ENCODE measurements around the gene DHPS. TPM values are rescaled to one million over a fixed set of nuclear protein-coding genes. Genes with fewer than 3 reads are reported as not detected.

The DHPS gene
- total RNA-seq, 1 donor from 2014 or later = 68.4 TPM

- no peaks in the 10 kb centered on the region for H3K9me3 Mint-ChIP-seq (ENCODE audit: unreplicated experiment)
- H3K27ac Mint-ChIP-seq (ENCODE audit: unreplicated experiment) = peak overlapping the region; percentile 100
- peak overlapping the region; percentile 87 for H3K4me3 Mint-ChIP-seq (ENCODE audit: unreplicated experiment)
- TF ChIP-seq CTCF (IDR thresholded peaks at IDR 0.05) = no peak
- no peak for DNase-seq (ENCODE audit: extremely low spot score, unreplicated experiment)
- no peaks in the 10 kb centered on the region for H3K27me3 Mint-ChIP-seq (ENCODE audit: unreplicated experiment)
- H3K36me3 Mint-ChIP-seq (ENCODE audit: unreplicated experiment) = peaks cover 9% of the 10 kb centered on the region
- H3K4me1 Mint-ChIP-seq (ENCODE audit: unreplicated experiment) = peaks cover 36% of the 10 kb centered on the region
These were observed 13.9 kb downstream of the DHPS start for GRCh38 chr19:12667731-12668302.

GRCh38 chr19:12666265-12667048 lies 15.2 kb downstream of the DHPS start, which contains the start of the genes MAN2B1 and WDR83:
MAN2B1 (minus strand) TSS chr19:12666742; CDS start chr19:12666701, 41 bp downstream.
WDR83 (plus strand) TSS chr19:12666807; CDS start chr19:12669791, 2,984 bp downstream.
- Mint-ChIP-seq H3K27ac (ENCODE audit: unreplicated experiment) (peak within 1 kb of the TSS; percentile 67), H3K4me1 (ENCODE audit: unreplicated experiment) (peaks cover 33% of the 10 kb centered on the region), H3K9me3 (ENCODE audit: unreplicated experiment) (no peaks in the 10 kb centered on the region), H3K27me3 (ENCODE audit: unreplicated experiment) (no peaks in the 10 kb centered on the region), H3K4me3 (ENCODE audit: unreplicated experiment) (peak within 1 kb of the TSS; percentile 87), H3K36me3 (ENCODE audit: unreplicated experiment) (peaks cover 3% of the 10 kb centered on the region)
- no peak for TF ChIP-seq CTCF (IDR thresholded peaks at IDR 0.05)
- DNase-seq (ENCODE audit: extremely low spot score, unreplicated experiment) = peak; percentile 91

GRCh38 chr19:12665671-12666264 lies 15.9 kb downstream of the DHPS start:
- H3K27ac Mint-ChIP-seq (ENCODE audit: unreplicated experiment) = peak overlapping the region; percentile 67
- no peak for DNase-seq (ENCODE audit: extremely low spot score, unreplicated experiment)
- no peaks in the 10 kb centered on the region for H3K9me3 Mint-ChIP-seq (ENCODE audit: unreplicated experiment)
- H3K27me3 Mint-ChIP-seq (ENCODE audit: unreplicated experiment) = no peaks in the 10 kb centered on the region
- H3K4me1 Mint-ChIP-seq (ENCODE audit: unreplicated experiment) = peaks cover 33% of the 10 kb centered on the region
- no peak for TF ChIP-seq CTCF (IDR thresholded peaks at IDR 0.05)
- H3K36me3 Mint-ChIP-seq (ENCODE audit: unreplicated experiment) = peaks cover 3% of the 10 kb centered on the region
- peak overlapping the region; percentile 87 for H3K4me3 Mint-ChIP-seq (ENCODE audit: unreplicated experiment)

- no peak for DNase-seq (ENCODE audit: extremely low spot score, unreplicated experiment)
- Mint-ChIP-seq H3K9me3 (ENCODE audit: unreplicated experiment) (no peaks in the 10 kb centered on the region), H3K4me1 (ENCODE audit: unreplicated experiment) (peaks cover 29% of the 10 kb centered on the region), H3K36me3 (ENCODE audit: unreplicated experiment) (peaks cover 3% of the 10 kb centered on the region), H3K27me3 (ENCODE audit: unreplicated experiment) (no peaks in the 10 kb centered on the region), H3K27ac (ENCODE audit: unreplicated experiment) (no peak overlapping the region), H3K4me3 (ENCODE audit: unreplicated experiment) (peak overlapping the region; percentile 18)
- TF ChIP-seq CTCF (IDR thresholded peaks at IDR 0.05) = no peak
These were observed 16.5 kb downstream of the DHPS start for GRCh38 chr19:12665281-12665573.
